Left lobe of liver (tissue), 2 donors: ENCODE measurements around the gene LTBP3. TPM values are rescaled to one million over a fixed set of nuclear protein-coding genes. Genes with fewer than 3 reads are reported as not detected.
"Not testable (repeated sequence)": the region's sequence is repeated elsewhere in the genome, so short reads cannot be mapped to it uniquely, and the experiment has no call there.

ENCODE experiments used
- ATAC-seq: fragments of 200-7000 bp; cut with Tn5 transposase; one replicate; pipeline ENCODE4 v1.9.1; 2020; ENCODE audit warnings: mild to moderate bottlenecking, moderate library complexity
- DNase-seq: peaks from one replicate; pipeline ENCODE4 v3.0.0-alpha.2; 2020; ENCODE audit warnings: low spot score
- total RNA-seq: library from RNA; stranded (reverse); gene quantifications from one replicate; pipeline ENCODE4 v1.2.1, GENCODE V29; 2021
- donor health status: DM: no; HTN: no; CAD: no; lungs with moderate emphysema.
- donor health status: DM: no; HTN: yes; CAD: no.

LTBP3 gene
- total RNA-seq, 1 donor from 2014 or later, result 42.3 TPM

- not testable (repeated sequence) for ATAC-seq, DNase-seq
These were observed 39.1 kb downstream of the LTBP3 start for GRCh38 chr11:65518941-65519549.

DNA sequence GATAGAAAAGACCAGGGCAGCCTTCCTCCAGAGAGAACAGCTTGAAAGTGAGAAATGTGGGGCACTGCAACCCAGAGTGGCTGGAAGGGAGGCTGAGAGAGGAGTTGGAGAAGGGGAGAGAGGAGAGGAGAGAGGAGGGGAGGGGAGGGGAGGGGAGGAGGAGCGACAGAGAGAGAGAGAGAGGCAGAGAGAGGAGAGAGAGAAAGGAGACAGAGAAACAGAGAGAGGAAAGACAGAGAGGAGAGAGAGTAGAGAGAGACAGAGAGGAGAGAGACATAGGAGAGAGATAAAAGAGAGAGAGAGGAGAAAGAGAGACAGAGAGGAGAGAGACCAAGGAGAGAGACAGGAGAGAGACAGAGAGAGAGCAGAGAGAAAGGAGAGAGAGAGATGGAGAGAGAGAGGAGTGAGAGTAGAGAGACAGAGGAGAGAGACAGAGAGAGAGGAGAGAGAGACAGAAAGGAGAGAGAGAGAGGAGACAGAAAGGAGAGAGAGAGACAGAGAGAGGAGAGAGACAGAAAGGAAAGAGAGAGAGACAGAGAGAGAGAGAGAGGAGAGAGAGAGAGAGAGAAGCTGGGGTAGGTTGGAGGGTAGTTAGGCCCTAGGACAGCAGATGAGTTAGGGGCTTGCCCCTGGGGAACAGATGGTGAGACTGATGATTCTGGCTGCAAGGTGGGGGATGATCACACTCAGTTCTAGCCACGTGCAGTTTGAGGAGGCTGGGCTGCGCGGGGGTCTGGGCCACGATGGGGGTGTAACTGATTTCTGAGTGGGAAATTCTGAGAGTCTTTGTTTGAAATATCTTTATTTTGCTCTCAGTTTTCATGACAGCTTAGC lies 41.8 kb downstream of the LTBP3 start:
- DNase-seq (no peak), ATAC-seq (no peak)

- ATAC-seq, DNase-seq: not testable (repeated sequence)
These were observed 45.8 kb downstream of the LTBP3 start for GRCh38 chr11:65512311-65512710.

- DNase-seq, result no peak
- peak; percentile 6 for ATAC-seq
These were observed 51.2 kb downstream of the LTBP3 start for GRCh38 chr11:65506772-65507505.

DNA sequence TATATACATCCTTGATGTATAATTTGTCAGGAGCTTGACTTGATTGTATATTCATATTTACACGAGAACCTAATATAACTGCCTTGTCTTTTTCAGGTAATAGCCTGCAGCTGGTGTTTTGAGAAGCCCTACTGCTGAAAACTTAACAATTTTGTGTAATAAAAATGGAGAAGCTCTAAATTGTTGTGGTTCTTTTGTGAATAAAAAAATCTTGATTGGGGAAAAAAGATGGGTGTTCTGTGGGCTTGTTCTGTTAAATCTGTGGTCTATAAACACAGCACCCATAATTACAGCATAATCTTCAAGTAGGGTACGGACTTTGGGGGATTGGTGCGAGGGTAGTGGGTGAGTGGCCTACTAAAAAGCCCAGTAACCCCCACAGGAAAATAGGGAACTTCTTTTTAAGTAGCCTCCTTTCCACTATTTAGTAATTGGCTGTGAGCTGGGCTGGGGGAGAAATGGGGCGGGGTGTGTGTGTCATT lies 51.8 kb downstream of the LTBP3 start:
- ATAC-seq (no peak), DNase-seq (no peak)

DNA sequence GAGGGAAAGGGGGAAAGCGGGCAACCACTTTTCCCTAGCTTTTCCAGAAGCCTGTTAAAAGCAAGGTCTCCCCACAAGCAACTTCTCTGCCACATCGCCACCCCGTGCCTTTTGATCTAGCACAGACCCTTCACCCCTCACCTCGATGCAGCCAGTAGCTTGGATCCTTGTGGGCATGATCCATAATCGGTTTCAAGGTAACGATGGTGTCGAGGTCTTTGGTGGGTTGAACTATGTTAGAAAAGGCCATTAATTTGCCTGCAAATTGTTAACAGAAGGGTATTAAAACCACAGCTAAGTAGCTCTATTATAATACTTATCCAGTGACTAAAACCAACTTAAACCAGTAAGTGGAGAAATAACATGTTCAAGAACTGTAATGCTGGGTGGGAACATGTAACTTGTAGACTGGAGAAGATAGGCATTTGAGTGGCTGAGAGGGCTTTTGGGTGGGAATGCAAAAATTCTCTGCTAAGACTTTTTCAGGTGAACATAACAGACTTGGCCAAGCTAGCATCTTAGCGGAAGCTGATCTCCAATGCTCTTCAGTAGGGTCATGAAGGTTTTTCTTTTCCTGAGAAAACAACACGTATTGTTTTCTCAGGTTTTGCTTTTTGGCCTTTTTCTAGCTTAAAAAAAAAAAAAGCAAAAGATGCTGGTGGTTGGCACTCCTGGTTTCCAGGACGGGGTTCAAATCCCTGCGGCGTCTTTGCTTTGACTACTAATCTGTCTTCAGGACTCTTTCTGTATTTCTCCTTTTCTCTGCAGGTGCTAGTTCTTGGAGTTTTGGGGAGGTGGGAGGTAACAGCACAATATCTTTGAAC lies 52.5 kb downstream of the LTBP3 start:
- ATAC-seq, result no peak
- no peak for DNase-seq

DNA sequence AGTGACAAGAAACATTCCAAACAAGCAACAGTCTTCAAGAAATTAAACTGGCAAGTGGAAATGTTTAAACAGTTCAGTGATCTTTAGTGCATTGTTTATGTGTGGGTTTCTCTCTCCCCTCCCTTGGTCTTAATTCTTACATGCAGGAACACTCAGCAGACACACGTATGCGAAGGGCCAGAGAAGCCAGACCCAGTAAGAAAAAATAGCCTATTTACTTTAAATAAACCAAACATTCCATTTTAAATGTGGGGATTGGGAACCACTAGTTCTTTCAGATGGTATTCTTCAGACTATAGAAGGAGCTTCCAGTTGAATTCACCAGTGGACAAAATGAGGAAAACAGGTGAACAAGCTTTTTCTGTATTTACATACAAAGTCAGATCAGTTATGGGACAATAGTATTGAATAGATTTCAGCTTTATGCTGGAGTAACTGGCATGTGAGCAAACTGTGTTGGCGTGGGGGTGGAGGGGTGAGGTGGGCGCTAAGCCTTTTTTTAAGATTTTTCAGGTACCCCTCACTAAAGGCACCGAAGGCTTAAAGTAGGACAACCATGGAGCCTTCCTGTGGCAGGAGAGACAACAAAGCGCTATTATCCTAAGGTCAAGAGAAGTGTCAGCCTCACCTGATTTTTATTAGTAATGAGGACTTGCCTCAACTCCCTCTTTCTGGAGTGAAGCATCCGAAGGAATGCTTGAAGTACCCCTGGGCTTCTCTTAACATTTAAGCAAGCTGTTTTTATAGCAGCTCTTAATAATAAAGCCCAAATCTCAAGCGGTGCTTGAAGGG lies 53.3 kb downstream of the LTBP3 start:
- ATAC-seq (no peak), DNase-seq (no peak)

DNA sequence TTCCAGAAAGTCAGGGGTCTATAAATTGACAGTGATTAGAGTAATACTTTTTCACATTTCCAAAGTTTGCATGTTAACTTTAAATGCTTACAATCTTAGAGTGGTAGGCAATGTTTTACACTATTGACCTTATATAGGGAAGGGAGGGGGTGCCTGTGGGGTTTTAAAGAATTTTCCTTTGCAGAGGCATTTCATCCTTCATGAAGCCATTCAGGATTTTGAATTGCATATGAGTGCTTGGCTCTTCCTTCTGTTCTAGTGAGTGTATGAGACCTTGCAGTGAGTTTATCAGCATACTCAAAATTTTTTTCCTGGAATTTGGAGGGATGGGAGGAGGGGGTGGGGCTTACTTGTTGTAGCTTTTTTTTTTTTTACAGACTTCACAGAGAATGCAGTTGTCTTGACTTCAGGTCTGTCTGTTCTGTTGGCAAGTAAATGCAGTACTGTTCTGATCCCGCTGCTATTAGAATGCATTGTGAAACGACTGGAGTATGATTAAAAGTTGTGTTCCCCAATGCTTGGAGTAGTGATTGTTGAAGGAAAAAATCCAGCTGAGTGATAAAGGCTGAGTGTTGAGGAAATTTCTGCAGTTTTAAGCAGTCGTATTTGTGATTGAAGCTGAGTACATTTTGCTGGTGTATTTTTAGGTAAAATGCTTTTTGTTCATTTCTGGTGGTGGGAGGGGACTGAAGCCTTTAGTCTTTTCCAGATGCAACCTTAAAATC lies 54.0 kb downstream of the LTBP3 start:
- no peak for ATAC-seq
- DNase-seq, result no peak

DNA sequence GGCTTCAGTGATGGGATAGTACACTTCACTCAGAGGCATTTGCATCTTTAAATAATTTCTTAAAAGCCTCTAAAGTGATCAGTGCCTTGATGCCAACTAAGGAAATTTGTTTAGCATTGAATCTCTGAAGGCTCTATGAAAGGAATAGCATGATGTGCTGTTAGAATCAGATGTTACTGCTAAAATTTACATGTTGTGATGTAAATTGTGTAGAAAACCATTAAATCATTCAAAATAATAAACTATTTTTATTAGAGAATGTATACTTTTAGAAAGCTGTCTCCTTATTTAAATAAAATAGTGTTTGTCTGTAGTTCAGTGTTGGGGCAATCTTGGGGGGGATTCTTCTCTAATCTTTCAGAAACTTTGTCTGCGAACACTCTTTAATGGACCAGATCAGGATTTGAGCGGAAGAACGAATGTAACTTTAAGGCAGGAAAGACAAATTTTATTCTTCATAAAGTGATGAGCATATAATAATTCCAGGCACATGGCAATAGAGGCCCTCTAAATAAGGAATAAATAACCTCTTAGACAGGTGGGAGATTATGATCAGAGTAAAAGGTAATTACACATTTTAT lies 54.7 kb downstream of the LTBP3 start:
- no peak for DNase-seq
- ATAC-seq, result no peak

DNA sequence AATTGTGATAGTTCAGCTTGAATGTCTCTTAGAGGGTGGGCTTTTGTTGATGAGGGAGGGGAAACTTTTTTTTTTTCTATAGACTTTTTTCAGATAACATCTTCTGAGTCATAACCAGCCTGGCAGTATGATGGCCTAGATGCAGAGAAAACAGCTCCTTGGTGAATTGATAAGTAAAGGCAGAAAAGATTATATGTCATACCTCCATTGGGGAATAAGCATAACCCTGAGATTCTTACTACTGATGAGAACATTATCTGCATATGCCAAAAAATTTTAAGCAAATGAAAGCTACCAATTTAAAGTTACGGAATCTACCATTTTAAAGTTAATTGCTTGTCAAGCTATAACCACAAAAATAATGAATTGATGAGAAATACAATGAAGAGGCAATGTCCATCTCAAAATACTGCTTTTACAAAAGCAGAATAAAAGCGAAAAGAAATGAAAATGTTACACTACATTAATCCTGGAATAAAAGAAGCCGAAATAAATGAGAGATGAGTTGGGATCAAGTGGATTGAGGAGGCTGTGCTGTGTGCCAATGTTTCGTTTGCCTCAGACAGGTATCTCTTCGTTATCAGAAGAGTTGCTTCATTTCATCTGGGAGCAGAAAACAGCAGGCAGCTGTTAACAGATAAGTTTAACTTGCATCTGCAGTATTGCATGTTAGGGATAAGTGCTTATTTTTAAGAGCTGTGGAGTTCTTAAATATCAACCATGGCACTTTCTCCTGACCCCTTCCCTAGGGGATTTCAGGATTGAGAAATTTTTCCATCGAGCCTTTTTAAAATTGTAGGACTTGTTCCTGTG lies 55.4 kb downstream of the LTBP3 start:
- no peak for DNase-seq
- no peak for ATAC-seq

GRCh38 chr11:65502274-65502554 lies 55.9 kb downstream of the LTBP3 start:
- DNase-seq, result no peak
- no peak for ATAC-seq

DNA sequence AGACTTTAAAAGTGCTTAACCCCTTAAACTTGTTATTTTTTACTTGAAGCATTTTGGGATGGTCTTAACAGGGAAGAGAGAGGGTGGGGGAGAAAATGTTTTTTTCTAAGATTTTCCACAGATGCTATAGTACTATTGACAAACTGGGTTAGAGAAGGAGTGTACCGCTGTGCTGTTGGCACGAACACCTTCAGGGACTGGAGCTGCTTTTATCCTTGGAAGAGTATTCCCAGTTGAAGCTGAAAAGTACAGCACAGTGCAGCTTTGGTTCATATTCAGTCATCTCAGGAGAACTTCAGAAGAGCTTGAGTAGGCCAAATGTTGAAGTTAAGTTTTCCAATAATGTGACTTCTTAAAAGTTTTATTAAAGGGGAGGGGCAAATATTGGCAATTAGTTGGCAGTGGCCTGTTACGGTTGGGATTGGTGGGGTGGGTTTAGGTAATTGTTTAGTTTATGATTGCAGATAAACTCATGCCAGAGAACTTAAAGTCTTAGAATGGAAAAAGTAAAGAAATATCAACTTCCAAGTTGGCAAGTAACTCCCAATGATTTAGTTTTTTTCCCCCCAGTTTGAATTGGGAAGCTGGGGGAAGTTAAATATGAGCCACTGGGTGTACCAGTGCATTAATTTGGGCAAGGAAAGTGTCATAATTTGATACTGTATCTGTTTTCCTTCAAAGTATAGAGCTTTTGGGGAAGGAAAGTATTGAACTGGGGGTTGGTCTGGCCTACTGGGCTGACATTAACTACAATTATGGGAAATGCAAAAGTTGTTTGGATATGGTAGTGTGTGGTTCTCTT lies 56.5 kb downstream of the LTBP3 start:
- DNase-seq (no peak), ATAC-seq (no peak)

DNA sequence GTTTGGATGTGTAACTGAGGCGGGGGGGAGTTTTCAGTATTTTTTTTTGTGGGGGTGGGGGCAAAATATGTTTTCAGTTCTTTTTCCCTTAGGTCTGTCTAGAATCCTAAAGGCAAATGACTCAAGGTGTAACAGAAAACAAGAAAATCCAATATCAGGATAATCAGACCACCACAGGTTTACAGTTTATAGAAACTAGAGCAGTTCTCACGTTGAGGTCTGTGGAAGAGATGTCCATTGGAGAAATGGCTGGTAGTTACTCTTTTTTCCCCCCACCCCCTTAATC lies 57.0 kb downstream of the LTBP3 start:
- DNase-seq (no peak), ATAC-seq (no peak)

GRCh38 chr11:65500387-65501185 lies 57.6 kb downstream of the LTBP3 start:
- DNase-seq (no peak), ATAC-seq (no peak)

GRCh38 chr11:65499713-65500386 lies 58.3 kb downstream of the LTBP3 start:
- no peak for ATAC-seq
- no peak for DNase-seq

GRCh38 chr11:65498977-65499712 lies 59.0 kb downstream of the LTBP3 start, which contains the start of gene MALAT1:
MALAT1 (plus strand) TSS chr11:65499045.
- ATAC-seq (peak; percentile 39), DNase-seq (peak; percentile 94)
